CD4-positive, CD25-positive, alpha-beta regulatory T cell (primary cell): ENCODE data around the gene ST6GALNAC3. TPM values are rescaled to one million over a fixed set of nuclear protein-coding genes. Genes with fewer than 3 reads are reported as not detected.

Experiments used
- ATAC-seq, 2 donors: fragments of 150-1000 bp; cut with Tn5 transposase; one replicate each; pipeline ENCODE4 v1.10.0; 2021; ENCODE audit warnings: low read depth in 2 of 2, moderate number of reproducible peaks in 2 of 2, moderate library complexity in 1 of 2
- DNase-seq, 3 donors: peaks; one replicate each; pipeline versions ENCODE4 v3.0.0 to v3.0.0-alpha.2; 2012 to 2022; ENCODE audit warnings: mixed read lengths in 1 of 3
- H3K27ac ChIP-seq: one replicate; pipeline ENCODE4 v1.7.0; 2013; ENCODE audit warnings: mild to moderate bottlenecking, low read length; ENCODE audit not compliant: insufficient read depth, poor library complexity, severe bottlenecking
- H3K27me3 ChIP-seq: one replicate; pipeline ENCODE4 v1.7.0; 2013; ENCODE audit warnings: low read length; ENCODE audit not compliant: control insufficient read depth, insufficient read depth
- H3K36me3 ChIP-seq: one replicate; pipeline ENCODE4 v1.7.0; 2013; ENCODE audit warnings: mild to moderate bottlenecking, low read length, moderate library complexity; ENCODE audit not compliant: control insufficient read depth, insufficient read depth
- H3K4me1 ChIP-seq: 2 replicates; pipeline ENCODE4 v1.7.0; 2013; ENCODE audit warnings: mild to moderate bottlenecking, low read length; ENCODE audit not compliant: insufficient read depth, control insufficient read depth, poor library complexity, severe bottlenecking
- H3K4me3 ChIP-seq: one replicate; pipeline ENCODE4 v1.7.0; 2013; ENCODE audit warnings: low read depth, mild to moderate bottlenecking, low read length, moderate library complexity
- H3K9me3 ChIP-seq, 2 experiments: 1 replicate in 1 of 2; 2 replicates in 1 of 2; pipeline ENCODE4 v1.7.0; 2013; ENCODE audit warnings: low read length in 2 of 2, mild to moderate bottlenecking in 1 of 2, moderate library complexity in 1 of 2; ENCODE audit not compliant: control insufficient read depth in 2 of 2
- H3K27ac Mint-ChIP-seq, 3 donors: one replicate each; pipeline ENCODE4 v1.8.0; 2020 to 2022; ENCODE audit warnings: mild to moderate bottlenecking in 3 of 3, mixed read lengths in 3 of 3, moderate library complexity in 2 of 3
- H3K27me3 Mint-ChIP-seq: one replicate; pipeline ENCODE4 v1.8.0; 2022; ENCODE audit warnings: mild to moderate bottlenecking, mixed read lengths
- H3K36me3 Mint-ChIP-seq: one replicate; pipeline ENCODE4 v1.8.0; 2020; ENCODE audit warnings: mixed read lengths
- H3K4me1 Mint-ChIP-seq, 4 donors: one replicate each; pipeline ENCODE4 v1.8.0; 2020 to 2022; ENCODE audit warnings: mixed read lengths in 4 of 4, mild to moderate bottlenecking in 1 of 4
- H3K4me3 Mint-ChIP-seq, 4 donors: one replicate each; pipeline ENCODE4 v1.8.0; 2020 to 2022; ENCODE audit warnings: mild to moderate bottlenecking in 4 of 4, mixed read lengths in 4 of 4, moderate library complexity in 3 of 4
- H3K9me3 Mint-ChIP-seq, 7 donors: one replicate each; pipeline ENCODE4 v1.8.0; 2020 to 2022; ENCODE audit warnings: mixed read lengths in 7 of 7, mild to moderate bottlenecking in 3 of 7, moderate library complexity in 2 of 7
- polyA plus RNA-seq, 4 donors: library from polyadenylated mRNA; unstranded; fragments of 300-500 nt; fragmentation: Illumina TruSeq; gene quantifications; one replicate each; pipeline ENCODE4 v1.2.3, GENCODE V29; 2021
- total RNA-seq: library from RNA; stranded (reverse); gene quantifications from one replicate; pipeline ENCODE4 v1.2.3, GENCODE V29; 2022

ST6GALNAC3 gene
- total and polyA plus RNA-seq, 5 donors from 2014 or later: 0.03 to 3.4 (median 0.95) TPM

- DNase-seq (no peak), ATAC-seq (no peak)
- H3K36me3 Mint-ChIP-seq: no peaks in the 10 kb centered on the region
- Histone ChIP-seq H3K9me3 (no peaks in the 10 kb centered on the region), H3K4me3 (no peak overlapping the region), H3K27ac (no peak overlapping the region), H3K4me1 (no peaks in the 10 kb centered on the region), H3K36me3 (no peaks in the 10 kb centered on the region), H3K27me3 (no peaks in the 10 kb centered on the region)
- H3K4me3 Mint-ChIP-seq: no peak overlapping the region
- H3K4me1 Mint-ChIP-seq: no peaks in the 10 kb centered on the region
- no peak overlapping the region for H3K27ac Mint-ChIP-seq
- H3K9me3 Mint-ChIP-seq: peaks cover 0 to 6% (median 4%) of the 10 kb centered on the region in 7 donors
- no peaks in the 10 kb centered on the region for H3K27me3 Mint-ChIP-seq
Measured at GRCh38 chr1:76402128-76402527, 327.6 kb downstream of the ST6GALNAC3 start.

- Mint-ChIP-seq H3K4me3 (no peak overlapping the region), H3K9me3 (no peaks in the 10 kb centered on the region), H3K27me3 (no peaks in the 10 kb centered on the region), H3K36me3 (no peaks in the 10 kb centered on the region), H3K4me1 (no peaks in the 10 kb centered on the region), H3K27ac (no peak overlapping the region)
- DNase-seq (no peak), ATAC-seq (no peak)
- no peaks in the 10 kb centered on the region for H3K36me3 ChIP-seq
- no peaks in the 10 kb centered on the region for H3K4me1 ChIP-seq
- no peaks in the 10 kb centered on the region for H3K27me3 ChIP-seq
- H3K4me3 ChIP-seq: no peak overlapping the region
- no peak overlapping the region for H3K27ac ChIP-seq
- no peaks in the 10 kb centered on the region for H3K9me3 ChIP-seq
Measured at GRCh38 chr1:76408303-76408702, 333.8 kb downstream of the ST6GALNAC3 start.

GRCh38 chr1:76410499-76410898 lies 336.0 kb downstream of the ST6GALNAC3 start:
- Mint-ChIP-seq H3K36me3 (no peaks in the 10 kb centered on the region), H3K4me3 (no peak overlapping the region), H3K27me3 (no peaks in the 10 kb centered on the region), H3K27ac (no peak overlapping the region), H3K4me1 (no peaks in the 10 kb centered on the region), H3K9me3 (no peaks in the 10 kb centered on the region)
- no peaks in the 10 kb centered on the region for H3K4me1 ChIP-seq
- ATAC-seq: no peak
- H3K27me3 ChIP-seq: no peaks in the 10 kb centered on the region
- no peaks in the 10 kb centered on the region for H3K36me3 ChIP-seq
- no peaks in the 10 kb centered on the region for H3K9me3 ChIP-seq
- no peak overlapping the region for H3K4me3 ChIP-seq
- DNase-seq: no peak
- no peak overlapping the region for H3K27ac ChIP-seq

- Mint-ChIP-seq H3K27me3 (no peaks in the 10 kb centered on the region), H3K9me3 (peaks cover 0 to 1% (median 0%) of the 10 kb centered on the region in 7 donors), H3K4me3 (no peak overlapping the region), H3K36me3 (no peaks in the 10 kb centered on the region), H3K4me1 (no peaks in the 10 kb centered on the region), H3K27ac (no peak overlapping the region)
- no peak overlapping the region for H3K27ac ChIP-seq
- H3K4me1 ChIP-seq: no peaks in the 10 kb centered on the region
- H3K36me3 ChIP-seq: no peaks in the 10 kb centered on the region
- H3K4me3 ChIP-seq: no peak overlapping the region
- no peak for ATAC-seq
- no peaks in the 10 kb centered on the region for H3K27me3 ChIP-seq
- no peaks in the 10 kb centered on the region for H3K9me3 ChIP-seq
- no peak for DNase-seq
Measured at GRCh38 chr1:76418531-76418930, 344.0 kb downstream of the ST6GALNAC3 start.

- ATAC-seq (no peak), DNase-seq (no peak)
- Histone ChIP-seq H3K4me1 (no peaks in the 10 kb centered on the region), H3K27me3 (no peaks in the 10 kb centered on the region), H3K9me3 (no peaks in the 10 kb centered on the region), H3K27ac (no peak overlapping the region), H3K36me3 (no peaks in the 10 kb centered on the region), H3K4me3 (no peak overlapping the region)
- H3K4me3 Mint-ChIP-seq: no peak overlapping the region
- H3K4me1 Mint-ChIP-seq: no peaks in the 10 kb centered on the region
- H3K27me3 Mint-ChIP-seq: no peaks in the 10 kb centered on the region
- peak overlapping the region in 1 of 3 donors; percentile 57 for H3K27ac Mint-ChIP-seq
- no peaks in the 10 kb centered on the region for H3K36me3 Mint-ChIP-seq
- H3K9me3 Mint-ChIP-seq: peaks cover 0 to 1% (median 0%) of the 10 kb centered on the region in 7 donors
Measured at GRCh38 chr1:76419603-76420002, 345.1 kb downstream of the ST6GALNAC3 start.

GRCh38 chr1:76425201-76426145 lies 350.9 kb downstream of the ST6GALNAC3 start:
- Mint-ChIP-seq H3K4me3 (no peak overlapping the region), H3K4me1 (no peaks in the 10 kb centered on the region), H3K27ac (no peak overlapping the region), H3K27me3 (peaks cover 4% of the 10 kb centered on the region), H3K36me3 (no peaks in the 10 kb centered on the region), H3K9me3 (peaks cover 0 to 1% (median 0%) of the 10 kb centered on the region in 7 donors)
- no peaks in the 10 kb centered on the region for H3K36me3 ChIP-seq
- ATAC-seq (no peak), DNase-seq (no peak)
- H3K27me3 ChIP-seq: no peaks in the 10 kb centered on the region
- H3K9me3 ChIP-seq: no peaks in the 10 kb centered on the region
- no peaks in the 10 kb centered on the region for H3K4me1 ChIP-seq
- no peak overlapping the region for H3K27ac ChIP-seq
- H3K4me3 ChIP-seq: no peak overlapping the region

GRCh38 chr1:76426606-76427005 lies 352.1 kb downstream of the ST6GALNAC3 start:
- Mint-ChIP-seq H3K36me3 (no peaks in the 10 kb centered on the region), H3K4me1 (no peaks in the 10 kb centered on the region), H3K4me3 (no peak overlapping the region), H3K27me3 (peaks cover 4% of the 10 kb centered on the region), H3K27ac (no peak overlapping the region), H3K9me3 (peaks cover 0 to 1% (median 0%) of the 10 kb centered on the region in 7 donors)
- ATAC-seq: no peak
- no peak for DNase-seq
- Histone ChIP-seq H3K36me3 (no peaks in the 10 kb centered on the region), H3K27ac (no peak overlapping the region), H3K27me3 (no peaks in the 10 kb centered on the region), H3K4me3 (no peak overlapping the region), H3K4me1 (no peaks in the 10 kb centered on the region), H3K9me3 (no peaks in the 10 kb centered on the region)

- H3K4me3 ChIP-seq: no peak overlapping the region
- DNase-seq (no peak), ATAC-seq (no peak)
- Mint-ChIP-seq H3K27ac (no peak overlapping the region), H3K27me3 (peaks cover 4% of the 10 kb centered on the region), H3K36me3 (no peaks in the 10 kb centered on the region), H3K4me1 (no peaks in the 10 kb centered on the region), H3K9me3 (no peaks in the 10 kb centered on the region), H3K4me3 (no peak overlapping the region)
- H3K4me1 ChIP-seq: no peaks in the 10 kb centered on the region
- no peaks in the 10 kb centered on the region for H3K36me3 ChIP-seq
- H3K27ac ChIP-seq: no peak overlapping the region
- no peaks in the 10 kb centered on the region for H3K27me3 ChIP-seq
- no peaks in the 10 kb centered on the region for H3K9me3 ChIP-seq
Measured at GRCh38 chr1:76428028-76428427, 353.5 kb downstream of the ST6GALNAC3 start.
